DMS 273 (cell line): ENCODE results near the gene FOXP1.
"Not testable (repeated sequence)": the region's sequence is repeated elsewhere in the genome, so short reads cannot be mapped to it uniquely, and the experiment has no call there.

Source experiments
- DNase-seq: peaks from one replicate; lab custom pipeline; 2025; ENCODE audit not compliant: unreplicated experiment; lab: John Stamatoyannopoulos, UW

The FOXP1 gene

DNA sequence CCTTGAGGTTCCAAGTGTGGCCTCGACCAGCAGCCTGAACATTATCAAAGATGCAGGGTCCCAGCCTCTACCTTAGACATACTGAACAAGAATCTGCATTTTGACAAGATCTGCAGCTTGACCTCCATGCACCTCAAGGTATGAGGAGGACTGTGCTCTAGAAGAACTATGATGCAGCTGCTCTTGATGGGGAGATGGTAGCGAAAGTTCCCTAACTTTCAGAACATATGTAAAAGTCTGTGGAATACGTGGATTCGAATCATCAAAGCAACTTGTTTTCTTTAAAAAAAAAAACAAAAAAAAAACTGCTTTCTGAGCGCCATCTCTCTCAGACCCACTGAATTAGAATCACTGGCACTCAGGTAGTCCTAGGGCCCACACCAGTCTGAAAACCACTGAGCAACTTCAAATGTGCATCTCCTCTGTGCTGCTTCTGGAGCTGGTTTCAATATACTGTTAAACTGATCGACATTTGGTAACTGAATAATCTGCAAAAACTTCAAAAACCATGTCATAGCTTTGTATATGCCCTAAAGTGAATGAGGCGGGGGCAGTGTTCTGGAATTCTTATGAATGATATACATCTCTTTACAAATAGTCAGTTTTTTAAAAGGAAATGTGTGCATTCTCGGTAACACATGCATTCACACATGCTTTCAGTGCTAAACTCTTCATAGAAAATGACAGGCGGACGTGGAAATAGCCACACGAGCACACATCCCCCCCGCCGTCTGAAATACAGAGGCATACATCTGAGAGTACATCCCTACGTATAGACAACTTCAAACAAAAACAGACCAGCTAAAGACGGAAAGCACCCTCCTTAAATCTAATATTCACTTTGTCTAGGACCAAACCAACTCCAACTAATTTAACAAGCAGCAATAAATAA, 128.8 kb downstream of the FOXP1 start:
- no peak for DNase-seq

DNA sequence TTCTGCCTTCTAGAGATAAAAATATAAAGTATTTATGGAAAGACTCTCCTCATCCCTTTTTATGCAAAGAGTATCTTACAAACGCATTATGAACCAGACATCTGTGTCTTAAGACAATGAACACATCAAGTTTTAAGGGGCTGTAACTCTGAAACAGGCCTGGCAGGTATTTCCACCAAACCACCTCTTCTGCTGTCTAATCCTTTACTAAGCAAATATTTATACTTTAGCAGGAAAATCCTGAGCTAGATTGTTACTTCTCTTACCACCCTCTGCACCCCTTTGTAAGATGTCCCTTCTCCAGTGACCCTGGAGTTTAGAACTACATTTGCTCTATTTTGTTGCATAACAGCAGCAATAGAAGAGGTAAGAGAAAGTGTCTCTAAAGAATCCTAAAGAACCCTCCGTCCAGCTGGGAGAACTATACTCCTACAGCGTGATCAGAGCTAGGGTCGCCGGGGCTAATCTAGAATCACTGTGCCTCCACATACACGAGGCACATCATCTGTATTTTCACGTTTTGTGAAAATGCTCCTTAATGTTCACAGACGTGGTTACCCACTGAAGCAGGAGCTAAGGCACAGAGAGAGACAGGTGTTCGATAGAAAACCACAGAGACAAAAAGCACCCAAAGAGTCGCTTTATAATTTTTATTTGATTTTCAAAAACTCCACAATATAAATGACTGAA, 129.6 kb downstream of the FOXP1 start:
- no peak for DNase-seq

- no peak for DNase-seq
Observed at GRCh38 chr3:71453319-71453718, 130.2 kb downstream of the FOXP1 start.

GRCh38 chr3:71451812-71452211, 131.7 kb downstream of the FOXP1 start:
- DNase-seq, result no peak

DNA sequence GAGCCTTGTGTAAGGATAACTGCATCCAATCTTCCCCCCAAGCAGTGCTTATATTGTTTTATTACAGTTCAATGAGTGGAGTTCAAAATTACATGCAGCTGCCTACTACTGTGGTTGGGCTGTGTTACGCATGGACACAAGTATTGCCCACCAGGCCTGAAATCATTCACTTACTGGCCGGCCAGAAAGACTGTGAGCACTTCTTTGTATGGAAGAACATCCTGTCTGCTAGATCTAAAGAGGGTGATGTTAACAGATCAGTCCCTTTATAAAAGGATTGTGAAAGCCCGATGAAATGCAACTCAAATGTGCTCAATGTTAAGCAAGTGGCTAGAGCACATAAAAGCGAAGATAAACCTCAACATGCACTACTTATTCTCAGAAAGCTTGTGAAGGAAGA, 132.5 kb downstream of the FOXP1 start:
- DNase-seq, result no peak

- no peak for DNase-seq
Observed at GRCh38 chr3:71450162-71450561, 133.4 kb downstream of the FOXP1 start.

DNA sequence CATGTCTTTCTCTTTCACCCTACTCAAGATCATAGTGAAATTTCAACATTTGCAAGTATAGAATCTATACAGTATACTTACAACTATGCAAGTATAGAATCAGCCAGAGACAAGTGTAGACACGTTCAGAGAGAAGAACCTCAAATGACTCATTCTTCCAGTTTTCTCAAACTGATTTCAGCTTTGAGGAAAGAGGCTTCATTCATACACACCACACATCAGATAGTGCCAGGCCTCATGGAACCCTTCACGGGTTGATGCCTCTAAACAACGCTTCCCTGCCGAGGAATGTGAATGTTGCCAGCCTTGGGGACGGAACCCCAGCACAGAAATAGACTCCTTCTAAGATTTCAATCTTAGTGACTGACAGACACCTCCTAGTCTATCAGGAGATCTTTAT, 135.7 kb downstream of the FOXP1 start:
- no peak for DNase-seq

GRCh38 chr3:71447197-71447596, 136.3 kb downstream of the FOXP1 start:
- DNase-seq, result no peak

- no peak for DNase-seq
Observed at GRCh38 chr3:71446734-71447133, 136.8 kb downstream of the FOXP1 start.

GRCh38 chr3:71446260-71446659, 137.3 kb downstream of the FOXP1 start:
- DNase-seq, result no peak

- DNase-seq, result no peak
Observed at GRCh38 chr3:71444861-71445259, 138.7 kb downstream of the FOXP1 start.

- no peak for DNase-seq
Observed at GRCh38 chr3:71444028-71444860, 139.3 kb downstream of the FOXP1 start.

DNA sequence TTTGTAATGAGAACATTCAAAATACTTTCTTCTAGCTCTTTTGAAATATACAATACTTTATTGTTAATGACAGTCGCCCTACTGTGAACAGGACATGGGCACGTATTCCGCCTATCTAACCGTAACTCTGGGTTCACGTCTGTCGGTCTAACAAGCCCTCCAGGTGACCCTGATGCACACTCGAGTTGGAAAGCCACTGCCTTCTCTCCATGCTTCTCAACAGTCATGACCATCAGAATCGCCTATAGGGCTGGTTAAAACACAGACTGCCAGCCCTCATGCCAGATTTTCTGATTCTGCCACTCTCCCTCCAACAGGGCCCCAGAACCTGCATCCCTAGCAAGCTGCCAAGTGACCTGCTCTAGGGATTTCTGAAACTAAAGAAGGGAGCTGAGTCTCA, 140.2 kb downstream of the FOXP1 start:
- no peak for DNase-seq

GRCh38 chr3:71442652-71443042, 140.9 kb downstream of the FOXP1 start:
- no peak for DNase-seq

DNA sequence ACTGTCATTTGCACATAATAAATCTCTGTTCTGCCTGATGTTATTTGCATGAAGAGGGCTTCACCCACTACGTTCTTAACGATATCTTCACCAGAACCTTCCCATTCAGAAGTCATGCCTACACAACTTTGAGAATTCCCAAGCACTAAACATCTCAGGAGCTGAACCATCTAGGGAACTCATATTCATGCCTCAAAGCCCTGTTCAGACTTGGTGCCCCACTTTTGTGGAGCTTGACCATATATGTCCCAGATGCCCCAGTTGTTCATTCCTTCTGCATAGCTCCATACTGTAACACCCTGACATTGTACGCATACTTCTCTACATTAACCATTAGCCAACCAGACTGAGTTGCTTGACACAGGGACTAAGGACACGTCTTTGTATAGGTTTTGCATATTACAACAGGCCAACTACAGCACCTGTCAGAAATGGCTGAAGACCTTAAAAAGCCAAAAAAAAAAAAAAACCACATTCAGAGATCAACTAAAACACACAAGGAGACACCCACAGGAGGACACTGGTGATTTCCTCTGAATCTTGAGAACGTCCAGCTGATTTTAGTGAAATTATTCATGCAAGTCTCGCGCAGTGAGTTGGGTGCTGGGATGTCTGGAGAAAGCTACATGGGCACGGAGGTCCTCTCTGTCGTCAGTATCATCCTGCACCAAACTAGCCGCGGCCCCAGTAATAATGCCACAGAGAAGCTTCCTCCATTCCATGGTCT, 141.4 kb downstream of the FOXP1 start:
- DNase-seq, result no peak

DNA sequence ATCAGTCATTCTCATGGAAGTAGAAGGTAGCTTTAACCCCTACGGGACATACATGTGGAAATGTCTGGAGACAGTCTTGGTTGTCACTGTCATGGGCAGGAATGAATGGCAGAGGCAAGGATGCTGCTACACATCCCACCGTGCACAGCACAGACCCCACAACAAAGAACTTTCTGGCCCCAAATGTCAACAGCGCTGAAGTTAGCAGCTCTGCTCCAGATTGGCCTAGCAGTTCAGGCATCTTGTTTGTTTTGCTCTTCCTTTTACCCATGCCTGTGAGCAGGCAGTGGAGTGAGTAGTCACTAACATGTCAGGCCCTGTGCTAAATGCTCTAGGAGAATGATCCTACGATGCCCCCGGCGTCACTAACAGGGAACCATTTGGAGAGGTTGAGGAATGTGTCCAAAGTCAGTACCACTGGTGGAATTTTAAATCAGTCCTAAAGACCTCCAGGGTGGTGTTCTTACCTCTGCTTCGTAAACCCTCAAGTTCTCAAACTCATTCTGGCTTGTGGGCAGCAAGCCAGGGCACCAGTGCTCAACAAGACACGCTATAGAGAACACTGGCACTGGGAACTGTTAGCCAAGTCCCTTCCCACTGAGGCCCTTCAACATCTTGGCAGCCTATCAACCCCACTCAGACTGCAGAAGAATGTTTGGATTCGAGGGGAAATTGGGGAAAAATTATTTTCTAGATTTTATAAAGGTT, 142.2 kb downstream of the FOXP1 start:
- DNase-seq, result no peak

GRCh38 chr3:71438904-71439303, 144.6 kb downstream of the FOXP1 start:
- no peak for DNase-seq

DNA sequence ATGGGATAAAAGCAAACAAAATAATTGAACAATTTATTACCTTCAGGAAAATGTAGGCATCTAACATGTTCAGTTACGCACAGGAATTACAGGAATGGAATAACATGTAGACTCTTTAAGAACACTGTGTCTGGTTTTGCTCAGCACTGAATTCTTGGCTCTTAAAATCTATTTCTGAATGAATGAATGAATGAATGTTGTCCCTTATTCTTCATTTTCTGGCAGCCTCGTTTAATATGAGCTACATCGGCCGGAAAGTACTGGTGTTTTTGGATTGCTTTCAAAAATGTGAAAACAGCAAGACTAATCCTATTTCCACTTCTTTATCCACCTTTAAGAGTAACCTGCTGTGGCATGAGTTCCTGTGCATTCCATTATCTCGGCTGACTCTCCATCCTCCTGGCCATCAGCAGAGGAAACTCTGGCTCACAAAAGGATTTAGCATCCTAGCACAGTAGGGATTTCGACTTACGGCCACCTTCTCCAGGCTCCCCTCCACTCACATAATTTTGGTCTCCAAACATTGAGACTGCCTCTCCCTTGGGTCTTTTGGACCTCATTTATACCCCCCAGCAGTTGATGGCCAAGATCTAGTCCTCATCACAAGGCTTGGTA, 145.3 kb downstream of the FOXP1 start:
- DNase-seq, result no peak

DNA sequence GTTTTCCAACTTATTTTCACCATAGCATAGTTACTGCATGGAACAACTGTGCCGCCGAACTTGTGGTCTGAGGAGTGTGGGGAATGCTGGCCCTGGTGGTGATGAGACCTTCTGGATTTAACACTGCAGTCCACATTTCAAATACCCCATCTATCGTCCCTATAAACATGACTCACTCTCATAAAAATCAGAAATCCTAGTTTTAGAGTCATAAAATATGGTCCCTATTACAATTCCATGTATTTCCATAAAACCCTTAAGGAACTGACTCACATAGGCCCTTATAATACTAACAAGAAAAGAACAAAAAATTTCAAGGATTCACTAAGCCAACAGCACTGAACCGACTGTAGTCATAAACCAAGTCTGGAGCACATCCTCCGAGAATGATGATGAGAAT, 147.2 kb downstream of the FOXP1 start:
- no peak for DNase-seq

DNA sequence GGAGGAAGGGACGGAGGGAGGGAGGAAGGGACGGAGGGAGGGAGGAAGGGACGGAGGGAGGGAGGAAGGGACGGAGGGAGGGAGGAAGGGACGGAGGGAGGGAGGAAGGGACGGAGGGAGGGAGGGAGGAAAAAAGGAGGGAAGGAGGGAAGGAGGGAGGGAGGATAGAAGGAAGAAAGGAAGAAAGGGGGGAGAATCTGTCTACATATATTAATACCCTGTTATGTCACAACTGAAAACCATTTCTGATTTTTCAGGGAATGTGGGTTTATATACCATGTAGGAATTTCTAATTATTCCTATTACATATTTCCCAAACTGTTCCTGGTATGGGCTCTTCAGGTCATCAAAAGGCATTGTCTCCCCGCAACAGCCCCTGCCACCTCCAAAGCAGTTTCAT, 147.7 kb downstream of the FOXP1 start:
- DNase-seq, result not testable (repeated sequence)
